Measurements from ENCODE around the gene C10orf95.

C10orf95 gene

DNA sequence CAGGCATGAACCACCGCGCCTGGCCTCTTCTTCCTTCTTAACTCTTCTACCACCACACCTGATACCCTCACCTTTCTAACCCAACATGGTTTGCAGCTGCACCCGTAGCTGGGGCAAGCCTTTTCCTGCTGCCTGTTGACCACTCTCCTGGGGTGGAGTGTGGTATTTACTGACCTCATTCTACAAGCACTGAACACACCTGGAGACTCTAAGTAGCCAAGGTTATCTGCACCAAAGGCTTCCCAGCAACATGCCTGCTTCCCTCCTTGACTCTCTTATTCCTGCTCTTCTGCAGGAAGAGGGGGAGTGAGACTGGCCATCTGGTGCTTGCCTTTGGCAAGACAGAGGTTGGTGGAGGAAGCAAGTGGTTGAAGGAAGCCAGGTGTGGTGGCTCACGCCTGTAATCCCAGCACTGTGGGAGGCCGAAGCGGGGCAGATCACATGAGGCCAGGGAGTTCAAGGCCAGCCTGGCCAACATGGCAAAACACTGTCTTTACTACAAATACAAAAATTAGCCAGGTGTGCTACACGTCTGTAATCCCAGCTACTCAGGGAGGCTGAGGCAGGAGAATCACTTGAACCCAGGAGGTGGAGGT is 41.1 kb upstream of the C10orf95 start:
- no peak for DNase-seq
- in situ Hi-C loops (cut with HindIII; ENCODE audit: low pct_ligation_motif_present, low sequenced_read_pairs) = no loop called here
- H3K27me3 ChIP-seq (replicated peaks) = no peaks in the 10 kb centered on the region
- H3K4me3 ChIP-seq (ENCODE audit: low read depth, low read length) = no peak overlapping the region
- no peak overlapping the region for H3K27ac ChIP-seq
- TF ChIP-seq, protein P1, sequence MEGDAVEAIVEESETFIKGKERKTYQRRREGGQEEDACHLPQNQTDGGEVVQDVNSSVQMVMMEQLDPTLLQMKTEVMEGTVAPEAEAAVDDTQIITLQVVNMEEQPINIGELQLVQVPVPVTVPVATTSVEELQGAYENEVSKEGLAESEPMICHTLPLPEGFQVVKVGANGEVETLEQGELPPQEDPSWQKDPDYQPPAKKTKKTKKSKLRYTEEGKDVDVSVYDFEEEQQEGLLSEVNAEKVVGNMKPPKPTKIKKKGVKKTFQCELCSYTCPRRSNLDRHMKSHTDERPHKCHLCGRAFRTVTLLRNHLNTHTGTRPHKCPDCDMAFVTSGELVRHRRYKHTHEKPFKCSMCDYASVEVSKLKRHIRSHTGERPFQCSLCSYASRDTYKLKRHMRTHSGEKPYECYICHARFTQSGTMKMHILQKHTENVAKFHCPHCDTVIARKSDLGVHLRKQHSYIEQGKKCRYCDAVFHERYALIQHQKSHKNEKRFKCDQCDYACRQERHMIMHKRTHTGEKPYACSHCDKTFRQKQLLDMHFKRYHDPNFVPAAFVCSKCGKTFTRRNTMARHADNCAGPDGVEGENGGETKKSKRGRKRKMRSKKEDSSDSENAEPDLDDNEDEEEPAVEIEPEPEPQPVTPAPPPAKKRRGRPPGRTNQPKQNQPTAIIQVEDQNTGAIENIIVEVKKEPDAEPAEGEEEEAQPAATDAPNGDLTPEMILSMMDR (IDR thresholded peaks at IDR 0.05; ENCODE audit: low read depth, low read length, missing control alignments) = no peak
- peaks cover 24% of the 10 kb centered on the region for H3K36me3 ChIP-seq (replicated peaks)

DNA sequence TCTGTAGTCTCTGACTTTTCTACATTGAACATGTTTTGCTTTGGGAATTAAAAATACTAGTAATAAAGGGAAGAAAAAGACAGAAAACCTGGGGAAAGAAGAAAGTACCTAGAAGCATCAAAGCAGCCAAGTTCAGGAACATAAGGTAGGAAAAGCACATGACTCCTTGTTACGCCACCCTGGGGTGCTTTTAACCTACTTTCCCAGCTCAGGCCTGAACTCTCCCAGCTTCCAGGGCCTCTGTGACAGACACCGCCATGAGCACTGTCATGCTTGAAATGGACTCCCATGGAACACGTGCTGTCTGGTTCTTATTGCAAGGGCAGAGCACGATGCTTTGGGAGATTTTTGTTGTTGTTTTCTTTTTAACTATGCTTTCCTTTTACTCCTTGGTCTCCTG is 39.8 kb upstream of the C10orf95 start:
- peaks cover 35% of the 10 kb centered on the region for H3K36me3 ChIP-seq (replicated peaks)
- H3K27ac ChIP-seq = no peak overlapping the region
- TF ChIP-seq, protein P1 (IDR thresholded peaks at IDR 0.05; ENCODE audit: low read depth, low read length, missing control alignments) = no peak
- in situ Hi-C loops (cut with HindIII; ENCODE audit: low pct_ligation_motif_present, low sequenced_read_pairs) = no loop called here
- DNase-seq = no peak
- no peaks in the 10 kb centered on the region for H3K27me3 ChIP-seq (replicated peaks)
- no peak overlapping the region for H3K4me3 ChIP-seq (ENCODE audit: low read depth, low read length)

DNA sequence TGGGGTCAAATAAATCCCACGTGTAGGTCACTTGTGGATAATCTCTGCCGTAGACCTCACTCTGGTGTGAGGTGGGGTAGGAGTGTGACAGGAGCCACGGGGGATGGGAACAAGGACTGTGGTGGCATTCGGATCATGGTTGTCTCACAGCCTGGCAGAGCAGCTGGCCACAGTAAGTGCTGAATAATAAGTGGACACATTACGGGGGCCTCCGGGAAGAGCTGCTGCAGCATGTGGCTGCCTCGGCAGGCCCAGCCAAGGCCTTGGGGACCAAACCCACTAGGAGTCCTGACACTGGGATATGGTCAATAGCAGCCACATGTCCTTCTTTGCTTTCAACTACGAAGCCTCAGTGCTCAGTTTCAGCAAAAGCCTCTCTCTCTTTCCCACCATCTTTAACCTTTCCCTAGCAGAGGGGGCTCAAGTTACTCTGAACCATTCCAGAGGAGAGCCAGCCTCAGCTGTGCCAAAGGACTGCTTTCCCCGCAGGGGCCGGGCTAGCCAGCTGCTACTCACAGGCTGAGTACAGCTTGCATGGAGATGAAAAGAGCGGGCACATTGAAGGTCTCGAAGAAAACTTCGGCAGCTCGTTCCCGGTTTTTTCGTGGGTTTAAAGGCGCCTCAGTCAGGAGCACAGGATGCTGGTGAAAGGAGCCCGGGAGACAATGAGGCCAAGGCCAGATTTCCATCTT is 33.9 kb upstream of the C10orf95 start:
- no peak for DNase-seq
- TF ChIP-seq, protein P1 (IDR thresholded peaks at IDR 0.05; ENCODE audit: low read depth, low read length, missing control alignments) = no peak
- H3K36me3 ChIP-seq (replicated peaks) = peaks cover 92% of the 10 kb centered on the region
- in situ Hi-C loops (cut with HindIII; ENCODE audit: low pct_ligation_motif_present, low sequenced_read_pairs) = no loop called here
- H3K4me3 ChIP-seq (ENCODE audit: low read depth, low read length) = no peak overlapping the region
- H3K27ac ChIP-seq = no peak overlapping the region
- H3K27me3 ChIP-seq (replicated peaks) = no peaks in the 10 kb centered on the region

DNA sequence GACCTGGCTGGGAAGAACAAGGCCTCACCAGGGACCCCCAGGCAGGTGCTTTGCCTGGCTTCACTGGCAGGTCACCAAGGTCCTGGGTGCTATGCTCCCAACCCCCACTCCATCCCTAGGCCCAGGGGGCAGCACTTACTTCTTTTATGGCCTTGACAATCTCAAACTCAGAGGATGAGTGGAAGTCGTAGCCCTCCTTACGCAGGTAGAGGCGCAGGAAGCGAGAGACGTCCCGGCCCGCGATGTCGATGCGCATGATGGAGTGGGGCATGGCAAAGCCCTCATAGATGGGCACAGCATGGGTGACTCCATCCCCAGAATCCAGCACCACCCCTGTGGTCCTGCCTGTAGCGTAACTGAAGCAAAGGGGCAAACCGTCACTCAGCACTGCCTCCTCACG is 32.7 kb upstream of the C10orf95 start:
- Histone ChIP-seq H3K27ac (no peak overlapping the region), H3K36me3 (replicated peaks) (peaks cover 94% of the 10 kb centered on the region), H3K27me3 (replicated peaks) (no peaks in the 10 kb centered on the region), H3K4me3 (ENCODE audit: low read depth, low read length) (no peak overlapping the region)
- TF ChIP-seq, protein P1 (IDR thresholded peaks at IDR 0.05; ENCODE audit: low read depth, low read length, missing control alignments) = no peak
- in situ Hi-C loops (cut with HindIII; ENCODE audit: low pct_ligation_motif_present, low sequenced_read_pairs) = no loop called here
- DNase-seq = no peak

DNA sequence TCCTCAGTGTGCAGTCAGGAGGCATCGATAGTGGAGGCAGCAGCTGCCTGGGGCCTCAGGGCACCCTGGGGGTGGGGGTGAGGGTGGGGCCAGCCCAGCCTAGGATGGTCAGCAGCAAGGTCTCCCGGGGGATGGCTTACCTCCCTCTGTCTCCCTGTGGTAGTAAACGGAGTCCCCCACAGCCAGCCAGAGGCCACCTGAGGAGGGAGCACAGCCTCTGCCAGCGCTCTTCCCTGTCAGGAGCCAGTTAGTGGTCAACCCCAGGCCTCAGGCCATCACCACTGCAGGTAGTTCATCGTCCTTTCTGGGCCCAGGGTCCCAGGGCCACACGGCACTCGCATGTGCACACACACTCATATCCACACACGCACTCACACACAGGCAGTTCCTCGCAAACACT is 29.1 kb upstream of the C10orf95 start:
- H3K36me3 ChIP-seq (replicated peaks) = peaks cover 66% of the 10 kb centered on the region
- in situ Hi-C loops (cut with HindIII; ENCODE audit: low pct_ligation_motif_present, low sequenced_read_pairs) = no loop called here
- TF ChIP-seq, protein P1 (IDR thresholded peaks at IDR 0.05; ENCODE audit: low read depth, low read length, missing control alignments) = no peak

More for the DNA sequence above, 29.1 kb upstream of the C10orf95 start:
- H3K4me3 ChIP-seq (ENCODE audit: low read depth, low read length) = no peak overlapping the region
- H3K27me3 ChIP-seq (replicated peaks) = no peaks in the 10 kb centered on the region
- H3K27ac ChIP-seq = no peak overlapping the region
- DNase-seq = no peak
